Measurements from ENCODE around the gene KRT17.

Gene KRT17

DNA sequence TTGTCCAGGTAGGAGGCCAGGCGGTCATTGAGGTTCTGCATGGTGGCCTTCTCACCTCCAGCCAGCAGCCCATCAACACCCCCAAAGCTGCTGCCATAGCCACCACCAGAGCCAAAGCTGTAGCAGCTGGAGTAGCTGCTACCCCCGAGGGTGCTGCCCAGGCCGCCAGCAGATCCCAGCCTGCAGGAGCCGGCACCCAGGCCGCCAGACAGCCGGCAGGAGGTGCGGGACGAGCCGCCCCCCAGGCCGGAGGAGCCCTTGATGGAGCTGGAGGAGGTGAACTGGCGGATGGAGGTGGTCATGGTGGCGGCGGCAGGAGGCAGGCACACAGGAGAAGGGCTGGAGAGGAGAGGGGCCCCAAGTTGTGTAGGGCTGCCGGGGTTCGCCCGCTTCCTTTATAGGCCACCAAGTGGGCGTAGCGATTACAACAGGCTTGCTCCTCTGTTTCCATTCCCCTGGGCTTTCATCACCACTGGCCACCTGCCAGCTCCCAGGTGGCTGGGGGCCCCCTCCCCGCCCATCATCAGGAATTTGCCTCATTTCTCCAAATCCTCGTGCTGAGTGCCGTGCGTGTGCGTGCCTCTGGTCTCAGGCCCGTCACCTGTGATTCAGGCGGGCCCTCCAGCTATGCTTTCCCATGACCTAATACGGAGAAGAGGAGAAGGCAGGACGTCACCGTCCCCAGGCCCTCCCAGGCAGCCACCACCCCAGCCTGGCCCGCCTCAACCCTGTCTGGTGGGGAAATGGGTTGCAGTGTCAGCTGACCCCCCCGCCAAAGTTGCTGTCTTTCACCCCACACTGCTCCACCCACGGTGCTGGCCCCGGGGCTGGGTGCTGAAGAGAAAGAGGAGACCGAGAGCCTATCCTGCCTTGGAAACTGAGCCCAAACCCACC is at the start of gene KRT17:
TSS of gene KRT17 (minus strand) at position 368 of the 894 bp plus-strand sequence. CDS start at position 302, 66 bp downstream.
- no peak for DNase-seq (ENCODE audit: low read depth)

DNA sequence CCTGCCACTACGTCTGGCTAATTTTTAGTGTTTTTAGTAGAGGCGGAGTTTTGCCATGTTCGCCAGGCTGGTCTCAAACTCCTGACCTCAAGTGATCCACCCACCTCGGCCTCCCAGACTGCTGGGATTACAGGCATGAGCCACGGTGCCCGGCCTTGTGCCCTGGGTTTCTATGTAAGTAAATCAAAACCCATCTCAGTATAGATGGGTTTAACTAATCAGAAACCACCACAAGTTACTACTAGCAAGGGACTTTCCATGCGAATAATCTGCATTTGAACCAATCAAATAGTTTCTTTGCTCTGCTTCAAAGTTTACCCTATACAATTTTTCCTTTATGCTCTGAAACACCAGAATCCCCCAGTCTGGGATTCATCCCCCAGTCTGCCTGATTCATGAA is 47.8 kb upstream of the KRT17 start:
- DNase-seq (ENCODE audit: low read depth) = no peak

DNA sequence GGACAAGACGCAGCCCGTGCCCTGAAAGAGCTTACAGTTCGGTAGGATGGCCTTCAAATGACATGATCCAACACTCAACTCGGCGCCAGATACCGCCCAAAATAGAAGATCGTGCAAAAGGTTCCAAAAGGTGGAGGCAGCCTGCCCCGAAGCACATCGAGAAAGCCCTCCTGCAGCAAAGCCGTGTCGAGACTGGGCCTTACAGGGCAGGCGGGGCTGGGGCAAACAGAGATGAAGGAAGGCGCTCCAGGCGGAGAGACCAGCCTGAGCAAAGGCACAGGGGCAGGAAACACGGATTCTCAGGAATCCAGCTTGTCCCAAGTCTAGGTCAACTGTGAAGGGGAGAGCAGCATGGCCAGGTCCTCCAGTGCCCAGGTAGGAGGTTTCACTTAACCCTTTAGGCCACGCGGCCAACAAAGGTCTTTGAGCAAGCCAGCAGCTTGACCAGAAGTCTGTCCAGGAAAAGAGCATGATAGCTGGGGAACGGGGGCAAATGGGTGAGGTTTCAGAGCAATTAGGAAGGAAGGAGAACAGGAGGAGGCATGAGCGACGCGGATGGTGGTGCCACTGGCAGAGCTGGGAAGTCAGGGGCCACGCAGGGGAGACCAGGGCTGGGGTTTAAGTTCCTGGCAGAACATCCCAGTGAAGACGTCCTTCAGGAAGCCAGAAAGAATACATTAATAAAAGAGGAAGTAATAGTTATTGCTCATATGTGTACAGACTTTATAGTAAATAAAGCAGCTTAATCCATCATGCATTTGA is 43.1 kb upstream of the KRT17 start:
- DNase-seq (ENCODE audit: low read depth) = no peak

DNA sequence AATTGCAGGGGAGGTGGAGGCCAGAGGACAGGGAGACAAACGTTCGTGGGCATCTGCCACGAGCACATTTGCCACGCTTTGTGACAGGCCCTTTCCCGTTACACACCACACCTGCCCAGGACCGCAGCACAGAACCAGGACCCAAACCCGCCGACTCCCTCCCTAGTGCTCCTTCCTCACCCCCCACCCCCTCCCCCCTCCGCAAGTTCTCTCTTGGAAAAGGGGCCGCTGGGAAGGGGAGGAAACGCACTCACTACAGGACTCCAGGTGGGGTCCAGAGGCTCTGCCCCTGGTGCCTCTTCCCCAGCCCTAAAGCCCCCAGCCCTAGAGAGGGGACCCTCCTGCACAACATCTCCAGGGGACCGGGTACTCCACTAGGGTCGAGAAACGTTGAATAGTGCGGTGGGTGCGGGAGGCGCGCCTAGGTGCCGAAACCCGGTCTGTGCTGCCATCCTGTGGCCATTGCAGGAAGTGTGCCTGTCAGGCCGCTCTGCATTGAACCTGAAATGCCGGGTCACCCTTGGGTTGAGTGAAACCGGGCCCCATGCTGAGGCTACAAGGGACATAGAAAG is 42.4 kb upstream of the KRT17 start:
- DNase-seq (ENCODE audit: low read depth) = peak; percentile 83

DNA sequence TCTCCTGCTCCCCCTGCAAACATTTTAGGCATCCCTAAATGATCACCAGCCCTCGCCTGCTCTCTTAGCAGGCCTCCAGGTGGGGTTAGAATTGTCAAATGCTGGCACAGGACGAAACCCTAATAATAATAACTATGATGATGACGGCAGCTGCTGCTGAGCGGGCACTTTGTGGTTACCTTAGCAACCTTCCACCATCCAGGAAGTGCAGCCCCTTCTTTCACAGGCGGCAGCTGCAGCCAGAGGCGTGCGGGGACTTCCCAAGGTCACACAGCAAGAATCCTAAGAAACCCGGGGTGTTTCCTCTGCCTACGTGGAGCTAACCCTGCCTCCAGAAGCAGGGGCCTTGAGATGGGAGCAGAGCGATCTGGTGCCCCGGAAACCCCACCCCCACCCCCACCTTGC is 41.9 kb upstream of the KRT17 start:
- peak; percentile 64 for DNase-seq (ENCODE audit: low read depth)

DNA sequence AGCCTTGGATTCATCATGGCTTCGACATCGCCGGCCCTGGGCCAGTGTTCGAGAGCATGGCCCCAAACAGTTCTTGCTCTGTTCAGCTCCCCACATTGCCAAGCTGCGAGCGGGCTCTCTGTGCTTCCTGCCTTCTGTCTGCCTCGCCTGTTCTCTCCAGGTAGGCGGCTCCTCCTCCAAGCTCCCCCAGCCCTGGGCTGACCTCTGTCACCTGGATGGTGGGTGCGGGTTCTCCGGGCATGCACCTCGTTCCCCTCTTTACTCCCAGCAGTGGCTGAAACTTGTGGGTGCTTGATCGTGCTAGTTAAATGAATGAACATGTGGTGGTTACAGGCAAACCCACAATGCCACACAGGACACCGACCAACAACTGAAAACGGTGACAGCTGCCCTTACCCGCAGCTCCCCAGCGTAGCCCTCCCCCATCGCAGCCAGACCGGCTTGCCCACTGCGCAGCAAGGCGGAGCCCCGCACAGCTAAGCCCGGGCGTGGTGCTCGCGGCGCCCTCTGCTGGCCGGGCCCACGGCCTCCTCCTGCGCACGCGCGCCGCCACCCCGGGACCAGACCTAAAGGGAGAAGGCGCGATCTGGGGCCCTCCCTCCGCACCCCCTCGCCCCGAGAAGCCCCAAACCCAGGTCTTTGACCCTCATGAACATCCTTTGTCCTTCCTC is 41.3 kb upstream of the KRT17 start:
- peak; percentile 88 for DNase-seq (ENCODE audit: low read depth)

DNA sequence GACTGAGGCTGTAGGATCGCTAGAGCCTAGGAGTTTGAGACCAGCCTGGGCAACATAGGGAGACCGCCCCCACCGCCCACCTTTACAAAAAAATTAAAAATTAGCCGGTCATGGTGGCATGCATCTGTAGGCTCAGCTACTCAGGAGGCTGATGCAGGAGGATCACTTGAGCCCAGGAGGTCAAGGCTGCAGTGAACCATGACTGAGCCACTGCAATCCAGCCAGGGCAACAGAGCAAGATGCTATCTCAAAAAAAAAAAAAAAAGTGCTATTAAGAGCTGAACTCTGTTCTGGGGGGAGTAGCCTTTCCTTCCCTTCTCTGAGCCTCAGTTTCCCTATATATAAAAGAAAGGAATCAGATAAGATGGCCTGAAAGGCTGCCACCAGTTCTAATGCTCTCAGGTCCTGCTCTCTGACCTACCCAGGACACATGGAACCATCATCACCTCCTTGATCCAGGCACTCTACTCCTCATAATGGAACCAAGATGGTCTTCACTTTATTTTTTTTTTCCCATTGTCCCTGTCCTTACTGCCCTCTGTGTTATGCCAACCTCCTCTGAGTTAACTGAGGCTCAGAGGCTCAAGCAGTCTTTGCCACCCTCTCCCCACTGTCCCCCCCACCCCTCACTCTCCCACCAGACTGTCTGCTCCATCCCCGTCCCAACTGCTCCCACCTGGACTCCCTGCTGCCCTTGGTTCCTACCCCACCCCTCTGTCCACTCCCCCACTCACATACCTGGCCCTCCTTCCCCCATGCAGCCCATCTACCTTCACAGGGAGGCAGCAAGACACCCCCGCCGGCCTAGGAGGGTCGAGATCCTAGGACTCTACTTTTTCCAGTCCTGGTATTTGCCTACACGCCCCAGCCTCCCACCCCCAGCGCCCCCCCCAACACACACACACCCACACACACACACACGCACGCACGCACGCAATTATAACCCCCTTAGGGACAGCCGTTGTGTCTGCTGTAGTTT is 40.5 kb upstream of the KRT17 start:
- DNase-seq (ENCODE audit: low read depth) = no peak

DNA sequence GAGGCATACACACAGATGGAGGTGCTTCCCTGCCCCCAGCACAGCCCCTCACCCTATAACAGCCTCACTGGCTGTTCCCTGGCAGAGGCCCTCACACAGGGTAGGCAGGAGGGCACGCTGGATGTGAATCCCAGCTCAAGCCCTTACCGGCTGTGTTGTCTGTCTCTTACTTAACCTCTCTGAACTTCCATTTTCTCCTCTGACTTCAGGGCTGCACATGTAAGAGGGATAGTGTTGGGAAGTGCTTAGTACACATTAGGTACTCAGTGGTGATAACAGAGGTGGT is 39.7 kb upstream of the KRT17 start:
- no peak for DNase-seq (ENCODE audit: low read depth)

DNA sequence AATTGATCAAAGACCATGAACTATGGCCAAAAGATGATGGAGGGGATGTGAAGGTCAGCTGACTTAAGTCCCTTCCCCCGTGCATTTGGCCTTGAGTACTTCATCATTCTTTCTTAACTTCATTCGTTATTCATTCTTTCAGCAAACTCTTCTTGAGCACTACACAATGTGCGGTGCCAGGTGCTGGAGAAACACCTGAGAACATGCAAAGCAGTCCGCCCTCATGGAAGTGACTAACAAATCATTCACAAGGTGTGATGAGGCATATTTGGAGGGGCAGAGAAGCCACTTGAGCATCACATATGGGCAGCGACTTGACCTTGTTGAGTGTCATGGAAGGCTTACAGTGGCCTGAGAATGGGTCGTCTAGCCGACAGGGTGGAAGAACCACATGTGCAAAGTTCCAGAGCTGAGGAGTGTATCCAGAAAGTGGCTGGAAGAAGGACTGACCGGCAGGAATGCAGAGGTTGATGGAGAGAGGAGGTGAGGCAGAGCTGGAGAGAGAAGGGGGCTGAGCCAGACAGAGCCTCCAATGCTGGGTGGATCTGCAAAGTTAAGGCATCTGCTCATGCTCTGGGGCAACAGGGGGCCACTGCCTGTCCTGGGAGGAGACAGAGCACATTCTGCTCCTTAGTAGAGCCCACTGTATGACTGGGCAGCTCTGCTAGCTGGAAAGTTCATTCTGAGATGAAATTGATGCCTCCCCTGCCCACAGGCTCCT is 39.2 kb upstream of the KRT17 start:
- no peak for DNase-seq (ENCODE audit: low read depth)

DNA sequence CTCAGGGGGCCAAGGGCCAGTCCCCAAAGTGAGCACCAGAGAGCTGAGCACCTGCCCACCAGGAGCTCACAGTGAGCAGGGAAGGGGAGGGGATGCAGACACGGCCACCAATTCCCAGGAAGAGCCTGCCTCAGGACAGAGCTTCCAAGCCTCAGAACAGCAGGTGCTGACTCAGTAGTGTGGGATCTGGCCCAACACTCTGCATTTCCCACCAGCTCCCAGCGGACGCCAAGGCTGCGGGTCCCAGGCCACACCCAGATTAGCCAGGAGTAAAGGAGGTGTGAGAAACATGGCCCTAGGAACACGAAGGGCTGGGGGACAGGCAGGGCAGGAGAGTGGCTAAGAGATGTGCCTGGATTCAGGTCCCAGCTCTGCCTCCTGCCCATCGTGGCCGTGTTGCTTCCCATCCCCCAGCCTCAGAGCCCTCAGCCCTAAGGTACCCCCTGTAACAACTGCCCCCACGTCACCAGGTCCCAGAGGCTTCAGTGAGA is 35.9 kb upstream of the KRT17 start:
- DNase-seq (ENCODE audit: low read depth) = no peak

DNA sequence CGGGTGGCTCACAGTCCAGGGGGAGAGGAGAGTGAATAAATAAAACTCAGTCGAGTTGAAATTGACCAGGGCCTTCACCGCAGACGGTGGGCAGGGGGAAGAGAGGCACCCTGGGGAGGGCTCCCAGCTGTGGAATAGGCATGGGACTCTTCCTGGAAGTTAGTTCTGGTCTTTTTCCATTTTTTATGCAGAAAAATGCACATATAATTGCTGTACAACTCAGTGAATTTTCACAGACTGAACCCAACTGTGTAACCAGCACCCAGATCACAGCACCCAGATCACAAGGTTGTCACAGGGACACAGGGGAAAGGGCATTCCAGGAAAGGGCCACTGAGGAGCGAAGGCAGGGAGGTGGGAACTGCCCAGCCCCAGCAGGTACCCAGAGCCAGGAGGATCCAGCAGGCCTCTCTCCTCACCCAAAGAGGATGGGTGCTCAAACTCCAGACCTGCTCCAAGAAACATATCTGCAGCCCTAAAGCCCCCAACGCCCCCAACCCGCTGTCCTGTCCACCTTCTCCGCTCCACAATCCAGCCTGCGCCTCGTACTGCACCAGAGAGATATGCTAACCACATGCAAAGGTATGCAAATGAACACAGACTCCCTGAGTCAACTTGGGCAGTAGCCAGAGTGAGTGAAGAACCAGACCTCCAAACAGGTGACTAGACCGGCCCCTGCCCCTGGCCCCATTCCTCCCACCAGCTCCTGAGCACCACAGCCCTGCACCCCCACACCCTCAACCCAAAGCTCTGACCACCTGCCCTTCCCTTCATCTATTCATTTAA is 35.2 kb upstream of the KRT17 start:
- DNase-seq (ENCODE audit: low read depth) = no peak

DNA sequence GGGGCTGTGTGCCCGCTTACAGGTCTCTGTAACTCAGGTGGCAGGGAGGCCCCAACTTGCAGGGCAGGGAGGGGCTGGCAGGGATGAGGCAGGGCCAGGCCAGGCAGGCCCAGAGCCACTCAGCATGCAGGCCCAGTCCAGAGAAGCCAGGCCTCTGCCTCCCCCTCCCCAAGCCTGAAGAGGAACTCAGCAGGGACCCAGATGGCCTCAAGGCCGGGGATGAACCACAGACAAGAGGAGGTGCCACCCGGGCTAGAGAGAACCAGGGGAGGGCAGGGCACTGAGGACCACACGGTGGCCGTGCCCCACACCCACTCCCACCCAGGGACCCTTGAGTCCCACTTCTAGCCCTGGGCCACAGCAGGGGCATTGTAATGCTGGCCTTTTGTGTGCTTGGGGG is 34.5 kb upstream of the KRT17 start:
- no peak for DNase-seq (ENCODE audit: low read depth)

DNA sequence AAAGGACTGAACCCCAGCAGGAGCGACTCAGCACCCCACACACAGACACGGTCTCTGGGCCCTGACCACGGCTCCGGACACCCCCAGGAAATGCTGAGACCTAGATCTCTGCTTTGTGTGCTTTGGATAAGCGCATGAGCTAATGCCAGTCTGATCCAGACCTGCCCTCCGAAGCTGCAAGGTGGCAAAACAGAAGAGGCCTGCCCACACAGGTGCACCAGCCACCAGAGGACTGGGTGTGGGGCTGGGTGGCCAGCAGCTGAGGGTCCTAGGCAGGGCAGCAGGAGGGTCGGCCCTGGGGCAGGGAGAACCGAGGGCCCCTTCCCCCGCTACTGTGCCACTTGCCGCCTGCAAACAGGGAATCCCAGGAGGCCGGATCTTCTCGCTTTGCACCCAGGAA is 33.6 kb upstream of the KRT17 start:
- no peak for DNase-seq (ENCODE audit: low read depth)

DNA sequence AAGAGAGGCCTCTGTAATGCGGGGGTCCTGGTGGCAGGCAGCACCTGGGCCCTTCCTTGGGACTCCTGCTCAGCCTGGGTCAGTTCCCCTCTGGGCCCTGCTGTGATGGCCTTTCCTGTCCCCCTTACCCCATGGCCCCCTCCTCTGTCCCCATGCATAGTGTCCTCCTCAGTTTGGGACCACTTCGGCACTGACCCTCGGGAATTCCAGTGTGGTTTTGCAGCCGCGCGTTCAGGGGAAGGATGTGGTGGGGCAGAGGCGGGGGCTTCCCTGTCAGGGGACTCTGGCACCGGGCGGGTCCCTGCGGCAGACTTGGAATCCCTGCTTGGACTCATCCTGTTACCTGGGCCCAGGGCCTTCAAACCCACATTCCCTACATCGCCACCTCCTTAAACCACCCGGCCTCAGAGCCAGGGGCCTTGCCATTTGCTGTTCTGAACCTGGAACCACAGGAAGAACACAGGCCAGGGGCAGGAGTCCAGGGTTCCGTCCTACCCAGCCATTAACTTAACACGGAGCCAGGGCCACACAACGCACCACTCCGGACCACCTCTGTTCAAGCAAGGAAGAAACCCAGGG is 32.9 kb upstream of the KRT17 start:
- no peak for DNase-seq (ENCODE audit: low read depth)

DNA sequence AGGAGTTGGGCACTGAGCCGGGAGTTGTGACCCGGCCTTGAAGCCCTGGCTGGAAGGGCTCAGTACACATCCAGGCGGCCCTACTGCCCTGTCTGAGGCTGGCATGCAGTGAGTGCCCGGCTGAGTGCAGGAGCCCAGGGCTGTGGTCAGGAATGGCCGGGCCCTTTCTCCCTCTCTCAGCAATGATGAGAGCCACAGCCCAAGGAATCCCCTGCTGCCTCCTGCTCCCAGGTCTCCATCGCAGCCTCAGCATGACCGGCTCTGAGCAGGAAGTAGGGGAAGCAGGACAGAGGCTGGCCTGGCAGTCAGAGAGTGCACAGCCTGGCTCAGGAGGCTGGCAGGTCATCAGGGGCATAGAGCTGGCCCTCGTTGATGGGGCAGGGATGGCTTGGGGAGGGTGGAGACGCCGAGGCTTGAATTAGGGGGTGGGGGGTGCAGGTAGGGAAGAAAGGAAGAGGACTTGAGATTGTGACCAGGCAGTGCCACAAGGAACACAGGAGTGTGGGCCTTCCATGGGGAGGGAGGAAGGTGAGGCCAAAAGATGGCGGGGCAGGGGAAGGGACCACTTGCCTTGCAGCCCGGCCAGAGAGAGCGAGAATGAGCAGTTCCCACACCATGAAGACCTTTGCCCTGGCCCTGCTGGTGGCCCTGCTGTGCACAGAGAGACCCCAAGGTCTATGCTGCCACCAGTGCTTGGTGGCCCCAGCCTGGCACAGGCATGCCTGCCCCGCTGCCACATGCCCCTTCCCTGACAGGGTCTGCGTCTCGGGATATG is 32.1 kb upstream of the KRT17 start:
- DNase-seq (ENCODE audit: low read depth) = no peak

DNA sequence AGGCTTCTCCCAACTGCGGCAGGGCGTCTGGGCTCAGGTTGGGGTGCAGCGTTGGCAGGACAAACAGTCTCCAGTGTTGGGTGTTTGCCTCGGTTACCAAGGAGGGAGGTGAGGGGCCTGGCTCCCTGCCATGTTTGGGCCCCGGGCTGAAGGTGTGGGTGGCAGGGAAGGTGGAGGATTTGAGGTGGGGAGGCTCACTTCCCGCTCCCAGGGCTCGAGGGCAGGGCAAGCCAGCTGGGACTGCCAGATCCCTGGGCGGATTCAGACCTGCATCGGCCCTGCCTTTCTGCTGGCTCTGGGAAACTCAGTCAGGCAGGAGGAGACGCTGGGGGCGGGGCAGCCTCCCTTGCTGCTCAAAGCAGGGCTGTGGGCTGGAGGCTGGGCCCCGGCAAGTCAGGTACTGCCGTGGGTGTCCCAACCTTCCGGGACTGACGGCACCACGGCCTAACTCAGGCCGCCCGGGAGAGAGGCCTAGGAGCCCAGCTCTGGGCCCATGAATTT is 31.3 kb upstream of the KRT17 start:
- DNase-seq (ENCODE audit: low read depth) = no peak

DNA sequence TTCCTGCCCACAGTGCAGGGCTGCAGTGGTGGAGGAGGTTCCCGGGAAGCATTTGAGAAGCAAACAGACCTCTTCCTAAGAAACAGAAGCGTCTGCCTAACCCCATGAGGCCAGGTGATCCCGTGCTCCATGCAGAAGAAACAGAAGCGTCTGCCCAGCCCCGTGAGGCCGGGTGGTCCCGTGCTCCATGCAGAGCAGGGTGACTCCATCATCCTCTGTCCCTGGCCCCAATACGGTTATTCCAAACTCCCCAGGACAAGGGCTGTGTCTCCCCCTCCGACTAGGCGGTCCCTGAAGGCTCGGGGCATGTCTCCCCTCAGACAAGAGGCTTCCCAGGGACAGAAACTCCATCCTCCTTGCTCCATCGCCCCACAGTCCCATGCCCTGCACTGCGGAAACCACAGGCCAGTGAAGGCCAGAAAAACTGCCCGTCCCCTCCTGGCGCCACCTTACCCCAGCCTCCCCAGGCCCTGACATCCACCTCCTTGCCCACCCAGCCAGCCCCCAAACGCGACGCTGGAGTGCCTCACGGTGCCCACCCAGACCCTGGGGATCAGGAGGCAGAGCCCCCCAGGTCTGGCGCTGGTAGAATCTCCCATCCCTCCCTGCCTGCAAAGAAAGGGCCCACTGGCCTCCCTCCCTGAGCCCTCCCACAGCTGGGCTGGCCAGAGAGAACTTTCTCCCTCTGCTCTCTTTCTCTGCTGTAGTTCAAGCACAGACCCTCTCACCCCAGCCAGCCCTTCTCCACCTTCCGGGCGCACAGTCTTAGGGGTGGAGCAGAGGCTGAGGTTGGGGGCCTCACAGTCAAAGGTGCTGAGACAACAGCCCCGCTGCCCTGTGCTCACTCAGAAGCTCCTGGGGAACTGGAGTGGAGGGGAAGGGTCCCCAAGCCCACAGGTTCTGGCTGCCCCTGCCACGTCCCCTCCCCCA is 30.6 kb upstream of the KRT17 start:
- no peak for DNase-seq (ENCODE audit: low read depth)

Data from activated T-cell treated with anti-CD3 and anti-CD28 coated beads for 24 hours (primary cell).